CD4-positive, alpha-beta T cell (primary cell): ENCODE measurements around the gene CLCN2. TPM values are rescaled to one million over a fixed set of nuclear protein-coding genes. Genes with fewer than 3 reads are reported as not detected.

Source experiments
- ATAC-seq: fragments of 200-7000 bp; cut with Tn5 transposase; one replicate; pipeline ENCODE4 v1.10.0; 2022; ENCODE audit warnings: mild to moderate bottlenecking; ENCODE audit not compliant: poor library complexity
- CTCF ChIA-PET: fragments of 350-600 bp; sonication (Branson Sonifier 250); formaldehyde crosslinking; loops from one replicate; lab custom pipeline; 2021; ENCODE audit warnings: antibody characterized with exemption, inconsistent platforms; lab: Charles Lee
- POLR2A ChIA-PET: fragments of 350-600 bp; sonication (Branson Sonifier 250); formaldehyde crosslinking; loops from one replicate; lab custom pipeline; 2021; ENCODE audit warnings: antibody characterized with exemption, inconsistent platforms; lab: Charles Lee
- DNase-seq, 14 experiments: peaks; one replicate each; pipeline ENCODE4 v3.0.0-alpha.2; 2013 to 2020; ENCODE audit warnings: mixed read lengths in 2 of 14
- H3K27ac ChIP-seq, 2 donors: one replicate each; pipeline versions ENCODE4 v1.5.1 to v1.7.0; 2013; ENCODE audit warnings: low read length in 2 of 2, low read depth in 1 of 2, mild to moderate bottlenecking in 1 of 2
- H3K27me3 ChIP-seq, 2 experiments: 1 replicate in 1 of 2; 2 replicates in 1 of 2; pipeline versions ENCODE4 v1.6.1 to v1.7.0; 2013; ENCODE audit warnings: low read length in 2 of 2, control low read depth in 1 of 2, mild to moderate bottlenecking in 1 of 2, moderate library complexity in 1 of 2; ENCODE audit not compliant: insufficient read depth in 2 of 2, control insufficient read depth in 1 of 2
- H3K36me3 ChIP-seq: one replicate; pipeline ENCODE4 v1.6.1; 2013; ENCODE audit warnings: low read length, control low read depth; ENCODE audit not compliant: insufficient read depth
- H3K4me1 ChIP-seq: one replicate; pipeline ENCODE4 v1.6.1; 2013; ENCODE audit warnings: low read length, control low read depth; ENCODE audit not compliant: insufficient read depth
- H3K4me3 ChIP-seq: one replicate; pipeline ENCODE4 v1.5.1; 2013; ENCODE audit warnings: mild to moderate bottlenecking, low read length, moderate library complexity
- H3K9me3 ChIP-seq, 2 experiments: 1 replicate in 1 of 2; 2 replicates in 1 of 2; pipeline versions ENCODE4 v1.6.1 to v1.7.0; 2013; ENCODE audit warnings: low read length in 2 of 2, mild to moderate bottlenecking in 2 of 2, control low read depth in 1 of 2, moderate library complexity in 1 of 2; ENCODE audit not compliant: control insufficient read depth in 1 of 2, insufficient read depth in 1 of 2
- H3K27ac Mint-ChIP-seq: one replicate; pipeline ENCODE4 v1.8.0; 2020; ENCODE audit warnings: mixed read lengths
- H3K27me3 Mint-ChIP-seq: one replicate; pipeline ENCODE4 v1.8.0; 2021; ENCODE audit warnings: mixed read lengths
- H3K36me3 Mint-ChIP-seq: one replicate; pipeline ENCODE4 v1.8.0; 2021; ENCODE audit warnings: low read depth, mixed read lengths
- H3K4me1 Mint-ChIP-seq: one replicate; pipeline ENCODE4 v1.8.0; 2021; ENCODE audit warnings: low read depth, mixed read lengths
- H3K4me3 Mint-ChIP-seq: one replicate; pipeline ENCODE4 v1.8.0; 2020; ENCODE audit warnings: mild to moderate bottlenecking, mixed read lengths
- H3K9me3 Mint-ChIP-seq: one replicate; pipeline ENCODE4 v1.8.0; 2020; ENCODE audit warnings: mixed read lengths
- CTCF ChIP-seq: fragments of 200-600 bp; IDR thresholded peaks from one replicate; pipeline ENCODE4 v1.8.0; 2022; ENCODE audit warnings: antibody characterized with exemption, mild to moderate bottlenecking
- intact Hi-C, 2 experiments: fragments of 100-400 bp; cut with DNase I in 1 of 2; cut with micrococcal nuclease in 1 of 2; formaldehyde crosslinking; loops; one replicate each; pipeline versions ENCODE4 v1.15.1 to v1.9.0; 2023 to 2025; cut with DNase I, micrococcal nuclease
- total RNA-seq, 174 experiments: library from RNA in 2 of 174; stranded (reverse) in 2 of 174; gene quantifications; one replicate each; pipeline ENCODE4 v1.2.3 and lab custom pipeline; 2021 to 2026

Gene CLCN2
- total RNA-seq, 2 experiments from 2014 or later = 3.2 to 3.5 TPM

GRCh38 chr3:184354754-184355153 is 6.7 kb downstream of the CLCN2 start:
- ChIA-PET CTCF (interaction anchor here (2.8 kb wide), 1 partner anchor 159 kb away, joined by 8 read pairs; no protein-coding TSS in a partner anchor), POLR2A (no interaction called here)
- Mint-ChIP-seq H3K27ac (no peak overlapping the region), H3K4me3 (no peak overlapping the region), H3K9me3 (no peaks in the 10 kb centered on the region), H3K36me3 (no peaks in the 10 kb centered on the region), H3K27me3 (no peaks in the 10 kb centered on the region), H3K4me1 (no peaks in the 10 kb centered on the region)
- H3K9me3 ChIP-seq = no peaks in the 10 kb centered on the region
- intact Hi-C loops = loop anchor here in 1 of 2 experiments (1.0 to 5.0 kb wide), 3 partner anchors 159 to 188 kb away; no protein-coding TSS in a partner anchor
- H3K36me3 ChIP-seq = no peaks in the 10 kb centered on the region
- no peaks in the 10 kb centered on the region for H3K27me3 ChIP-seq
- no peak overlapping the region for H3K27ac ChIP-seq
- ATAC-seq = no peak
- no peak overlapping the region for H3K4me3 ChIP-seq
- peak in 1 of 14 experiments; percentile 22 for DNase-seq
- peaks cover 8% of the 10 kb centered on the region for H3K4me1 ChIP-seq
- TF ChIP-seq CTCF = no peak

- CTCF ChIA-PET = interaction anchor here (0.6 to 2.8 kb wide), 3 partner anchors 16 to 160 kb away, joined by 3 to 8 read pairs (median 5); partner anchors contain the start of gene FAM131A
- H3K27ac Mint-ChIP-seq = no peak overlapping the region
- TF ChIP-seq CTCF = peak; percentile 74
Observed at GRCh38 chr3:184354121-184354728, 7.2 kb downstream of the CLCN2 start.

GRCh38 chr3:184353546-184353941 is 7.9 kb downstream of the CLCN2 start:
- H3K4me1 Mint-ChIP-seq = no peaks in the 10 kb centered on the region
- ChIA-PET CTCF (interaction anchor here (0.6 to 2.8 kb wide), 3 partner anchors 16 to 160 kb away, joined by 3 to 8 read pairs (median 5); partner anchors contain the start of gene FAM131A), POLR2A (interaction anchor here (0.5 kb wide), 1 partner anchor 594 kb away, joined by 3 read pairs; no protein-coding TSS in a partner anchor)
- no peak for ATAC-seq
- intact Hi-C loops = loop anchor here in 1 of 2 experiments (5.0 kb wide), 1 partner anchor 189 kb away; no protein-coding TSS in a partner anchor
- peaks cover 8% of the 10 kb centered on the region for H3K4me1 ChIP-seq
- H3K4me3 ChIP-seq = no peak overlapping the region
- no peak overlapping the region for H3K27ac Mint-ChIP-seq
- H3K27ac ChIP-seq = no peak overlapping the region
- H3K27me3 Mint-ChIP-seq = no peaks in the 10 kb centered on the region
- no peaks in the 10 kb centered on the region for H3K9me3 Mint-ChIP-seq
- H3K27me3 ChIP-seq = no peaks in the 10 kb centered on the region
- no peaks in the 10 kb centered on the region for H3K36me3 ChIP-seq
- H3K36me3 Mint-ChIP-seq = no peaks in the 10 kb centered on the region
- no peak for TF ChIP-seq CTCF
- no peak for DNase-seq
- H3K4me3 Mint-ChIP-seq = no peak overlapping the region
- no peaks in the 10 kb centered on the region for H3K9me3 ChIP-seq

More at GRCh38 chr3:184354121-184354728, 7.2 kb downstream of the CLCN2 start:
- H3K4me3 Mint-ChIP-seq = no peak overlapping the region
- H3K36me3 Mint-ChIP-seq = no peaks in the 10 kb centered on the region
- H3K4me3 ChIP-seq = no peak overlapping the region
- intact Hi-C loops = loop anchor here in 1 of 2 experiments (1.0 to 5.0 kb wide), 2 partner anchors 159 to 188 kb away; no protein-coding TSS in a partner anchor
- ATAC-seq (peak; percentile 72), DNase-seq (peak; percentile 44 to 82 (median 57))
- H3K27me3 Mint-ChIP-seq = no peaks in the 10 kb centered on the region
- POLR2A ChIA-PET = interaction anchor here (0.5 kb wide), 1 partner anchor 594 kb away, joined by 3 read pairs; no protein-coding TSS in a partner anchor
- H3K9me3 Mint-ChIP-seq = no peaks in the 10 kb centered on the region
- no peaks in the 10 kb centered on the region for H3K4me1 Mint-ChIP-seq
- no peaks in the 10 kb centered on the region for H3K36me3 ChIP-seq
- H3K27ac ChIP-seq = no peak overlapping the region
- peaks cover 8% of the 10 kb centered on the region for H3K4me1 ChIP-seq
- H3K27me3 ChIP-seq = no peaks in the 10 kb centered on the region
- H3K9me3 ChIP-seq = no peaks in the 10 kb centered on the region
